ENCODE data around the gene SPINK6.
A peak's percentile ranks its signal among the peaks of the same experiment; 100 is the strongest.

SPINK6 gene

GRCh38 chr5:148202531-148203203 lies at the start of gene SPINK6:
SPINK6 (plus strand) TSS chr5:148203042; CDS start chr5:148203097, 55 bp downstream.
- Mint-ChIP-seq H3K4me3 (no peak within 1 kb of the TSS), H3K4me1 (ENCODE audit: low read depth) (peaks cover 2% of the 10 kb centered on the region), H3K9me3 (no peaks in the 10 kb centered on the region), H3K27ac (no peak within 1 kb of the TSS), H3K36me3 (ENCODE audit: low read depth) (no peaks in the 10 kb centered on the region), H3K27me3 (ENCODE audit: low read depth) (no peaks in the 10 kb centered on the region)
- DNase-seq (ENCODE audit: low spot score): no peak

GRCh38 chr5:148156609-148157008 lies 46.2 kb upstream of the SPINK6 start:
- H3K36me3 Mint-ChIP-seq (ENCODE audit: low read depth): no peaks in the 10 kb centered on the region
- no peak overlapping the region for H3K27ac Mint-ChIP-seq
- no peak overlapping the region for H3K4me3 Mint-ChIP-seq

GRCh38 chr5:148162038-148162437 lies 40.8 kb upstream of the SPINK6 start:
- no peaks in the 10 kb centered on the region for H3K27me3 Mint-ChIP-seq (ENCODE audit: low read depth)
- no peak for DNase-seq (ENCODE audit: low spot score)
- no peaks in the 10 kb centered on the region for H3K36me3 Mint-ChIP-seq (ENCODE audit: low read depth)
- no peak overlapping the region for H3K27ac Mint-ChIP-seq
- H3K4me1 Mint-ChIP-seq (ENCODE audit: low read depth): no peaks in the 10 kb centered on the region
- H3K4me3 Mint-ChIP-seq: no peak overlapping the region
- H3K9me3 Mint-ChIP-seq: no peaks in the 10 kb centered on the region

More at GRCh38 chr5:148156609-148157008, 46.2 kb upstream of the SPINK6 start:
- Mint-ChIP-seq H3K9me3 (no peaks in the 10 kb centered on the region), H3K4me1 (ENCODE audit: low read depth) (no peaks in the 10 kb centered on the region), H3K27me3 (ENCODE audit: low read depth) (no peaks in the 10 kb centered on the region)
- DNase-seq (ENCODE audit: low spot score): no peak

- Mint-ChIP-seq H3K27ac (no peak overlapping the region), H3K36me3 (ENCODE audit: low read depth) (no peaks in the 10 kb centered on the region)
These were observed 39.5 kb upstream of the SPINK6 start for GRCh38 chr5:148163345-148163744.

GRCh38 chr5:148166550-148167283 lies 36.1 kb upstream of the SPINK6 start:
- no peaks in the 10 kb centered on the region for H3K9me3 Mint-ChIP-seq
- no peak for DNase-seq (ENCODE audit: low spot score)
- no peak overlapping the region for H3K4me3 Mint-ChIP-seq
- no peaks in the 10 kb centered on the region for H3K27me3 Mint-ChIP-seq (ENCODE audit: low read depth)
- H3K27ac Mint-ChIP-seq: no peak overlapping the region
- H3K36me3 Mint-ChIP-seq (ENCODE audit: low read depth): no peaks in the 10 kb centered on the region
- H3K4me1 Mint-ChIP-seq (ENCODE audit: low read depth): no peaks in the 10 kb centered on the region

More at GRCh38 chr5:148163345-148163744, 39.5 kb upstream of the SPINK6 start:
- H3K27me3 Mint-ChIP-seq (ENCODE audit: low read depth): no peaks in the 10 kb centered on the region
- H3K9me3 Mint-ChIP-seq: no peaks in the 10 kb centered on the region
- H3K4me3 Mint-ChIP-seq: no peak overlapping the region
- no peaks in the 10 kb centered on the region for H3K4me1 Mint-ChIP-seq (ENCODE audit: low read depth)
- DNase-seq (ENCODE audit: low spot score): no peak

- Mint-ChIP-seq H3K27ac (no peak within 1 kb of the TSS), H3K27me3 (ENCODE audit: low read depth) (no peaks in the 10 kb centered on the region), H3K4me1 (ENCODE audit: low read depth) (no peaks in the 10 kb centered on the region), H3K9me3 (no peaks in the 10 kb centered on the region), H3K4me3 (no peak within 1 kb of the TSS), H3K36me3 (ENCODE audit: low read depth) (no peaks in the 10 kb centered on the region)
- DNase-seq (ENCODE audit: low spot score): no peak
These were observed 34.6 kb upstream of the SPINK6 start, which contains the start of gene SPINK14 for GRCh38 chr5:148168246-148168645. SPINK14 (plus strand) TSS chr5:148168546; CDS start chr5:148169733, 1,187 bp downstream.

- Mint-ChIP-seq H3K27me3 (ENCODE audit: low read depth) (peaks cover 1% of the 10 kb centered on the region), H3K36me3 (ENCODE audit: low read depth) (no peaks in the 10 kb centered on the region)
These were observed 30.5 kb upstream of the SPINK6 start for GRCh38 chr5:148172377-148172776.

GRCh38 chr5:148176480-148176879 lies 26.4 kb upstream of the SPINK6 start:
- no peaks in the 10 kb centered on the region for H3K9me3 Mint-ChIP-seq
- peaks cover 2% of the 10 kb centered on the region for H3K27me3 Mint-ChIP-seq (ENCODE audit: low read depth)
- H3K36me3 Mint-ChIP-seq (ENCODE audit: low read depth): no peaks in the 10 kb centered on the region
- H3K27ac Mint-ChIP-seq: no peak overlapping the region
- no peak overlapping the region for H3K4me3 Mint-ChIP-seq
- H3K4me1 Mint-ChIP-seq (ENCODE audit: low read depth): no peaks in the 10 kb centered on the region
- DNase-seq (ENCODE audit: low spot score): no peak

More at GRCh38 chr5:148172377-148172776, 30.5 kb upstream of the SPINK6 start:
- DNase-seq (ENCODE audit: low spot score): no peak
- Mint-ChIP-seq H3K27ac (no peak overlapping the region), H3K4me3 (no peak overlapping the region), H3K4me1 (ENCODE audit: low read depth) (no peaks in the 10 kb centered on the region), H3K9me3 (no peaks in the 10 kb centered on the region)

GRCh38 chr5:148177207-148177606 lies 25.6 kb upstream of the SPINK6 start:
- H3K27me3 Mint-ChIP-seq (ENCODE audit: low read depth): peaks cover 2% of the 10 kb centered on the region
- no peaks in the 10 kb centered on the region for H3K9me3 Mint-ChIP-seq
- no peak overlapping the region for H3K4me3 Mint-ChIP-seq
- H3K36me3 Mint-ChIP-seq (ENCODE audit: low read depth): no peaks in the 10 kb centered on the region
- H3K27ac Mint-ChIP-seq: no peak overlapping the region
- no peak for DNase-seq (ENCODE audit: low spot score)
- H3K4me1 Mint-ChIP-seq (ENCODE audit: low read depth): no peaks in the 10 kb centered on the region

GRCh38 chr5:148179234-148179824 lies 23.5 kb upstream of the SPINK6 start:
- H3K36me3 Mint-ChIP-seq (ENCODE audit: low read depth): no peaks in the 10 kb centered on the region
- no peak for DNase-seq (ENCODE audit: low spot score)
- H3K4me3 Mint-ChIP-seq: no peak overlapping the region
- peaks cover 2% of the 10 kb centered on the region for H3K27me3 Mint-ChIP-seq (ENCODE audit: low read depth)
- H3K4me1 Mint-ChIP-seq (ENCODE audit: low read depth): no peaks in the 10 kb centered on the region
- no peaks in the 10 kb centered on the region for H3K9me3 Mint-ChIP-seq
- H3K27ac Mint-ChIP-seq: no peak overlapping the region

- H3K36me3 Mint-ChIP-seq (ENCODE audit: low read depth): no peaks in the 10 kb centered on the region
- H3K9me3 Mint-ChIP-seq: no peaks in the 10 kb centered on the region
- DNase-seq (ENCODE audit: low spot score): peak; percentile 21
- H3K27ac Mint-ChIP-seq: no peak overlapping the region
- H3K27me3 Mint-ChIP-seq (ENCODE audit: low read depth): no peaks in the 10 kb centered on the region
- no peak overlapping the region for H3K4me3 Mint-ChIP-seq
- H3K4me1 Mint-ChIP-seq (ENCODE audit: low read depth): peaks cover 4% of the 10 kb centered on the region
These were observed 16.4 kb upstream of the SPINK6 start for GRCh38 chr5:148186248-148187003.

GRCh38 chr5:148191010-148191409 lies 11.8 kb upstream of the SPINK6 start:
- no peaks in the 10 kb centered on the region for H3K36me3 Mint-ChIP-seq (ENCODE audit: low read depth)
- no peaks in the 10 kb centered on the region for H3K27me3 Mint-ChIP-seq (ENCODE audit: low read depth)

GRCh38 chr5:148193202-148193601 lies 9.6 kb upstream of the SPINK6 start:
- Mint-ChIP-seq H3K9me3 (no peaks in the 10 kb centered on the region), H3K27me3 (ENCODE audit: low read depth) (no peaks in the 10 kb centered on the region), H3K4me1 (ENCODE audit: low read depth) (no peaks in the 10 kb centered on the region), H3K27ac (no peak overlapping the region), H3K4me3 (no peak overlapping the region), H3K36me3 (ENCODE audit: low read depth) (no peaks in the 10 kb centered on the region)
- DNase-seq (ENCODE audit: low spot score): no peak

More at GRCh38 chr5:148191010-148191409, 11.8 kb upstream of the SPINK6 start:
- H3K9me3 Mint-ChIP-seq: no peaks in the 10 kb centered on the region
- peaks cover 4% of the 10 kb centered on the region for H3K4me1 Mint-ChIP-seq (ENCODE audit: low read depth)
- H3K27ac Mint-ChIP-seq: no peak overlapping the region
- DNase-seq (ENCODE audit: low spot score): no peak
- no peak overlapping the region for H3K4me3 Mint-ChIP-seq

All from T-helper 2 cell treated with Interferon-gamma antibody and Interleukin-4, amounts not matched to agents 5 μg/mL and 100 μg/mL, for 36 hours (primary cell).